GM10266 (cell line): ENCODE data around the gene ADCY2.

ENCODE experiments used
- DNase-seq: peaks from one replicate; pipeline ENCODE4 v3.0.0; 2012; ENCODE audit errors: extremely low spot score
- TF ChIP-seq, protein P1 (sequence below): IDR thresholded peaks from 2 replicates; pipeline ENCODE4 v1.5.1; 2012; ENCODE audit warnings: mild to moderate bottlenecking, low read depth; ENCODE audit not compliant: control insufficient read depth, insufficient read depth; ENCODE audit errors: missing control alignments

The ADCY2 gene

DNA sequence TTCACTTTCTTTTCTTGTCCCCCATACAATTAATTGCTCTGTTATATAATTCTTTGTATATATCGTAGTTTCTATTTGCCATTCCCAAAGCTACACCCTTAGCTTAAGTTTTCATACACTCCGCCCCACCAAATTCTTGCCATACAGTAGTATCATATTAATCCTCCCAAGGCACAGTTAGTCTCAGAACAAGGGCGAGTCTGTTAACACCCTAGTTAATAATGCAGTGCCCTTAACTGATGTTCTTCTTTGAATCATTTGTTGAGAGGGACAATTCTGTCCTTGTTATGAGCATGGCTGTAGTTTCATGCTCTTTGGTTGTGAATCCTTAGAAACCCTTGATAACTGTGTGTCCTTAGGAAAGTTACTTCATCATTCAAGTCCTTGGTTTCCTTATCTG is 248.8 kb downstream of the ADCY2 start:
- TF ChIP-seq, protein P1, sequence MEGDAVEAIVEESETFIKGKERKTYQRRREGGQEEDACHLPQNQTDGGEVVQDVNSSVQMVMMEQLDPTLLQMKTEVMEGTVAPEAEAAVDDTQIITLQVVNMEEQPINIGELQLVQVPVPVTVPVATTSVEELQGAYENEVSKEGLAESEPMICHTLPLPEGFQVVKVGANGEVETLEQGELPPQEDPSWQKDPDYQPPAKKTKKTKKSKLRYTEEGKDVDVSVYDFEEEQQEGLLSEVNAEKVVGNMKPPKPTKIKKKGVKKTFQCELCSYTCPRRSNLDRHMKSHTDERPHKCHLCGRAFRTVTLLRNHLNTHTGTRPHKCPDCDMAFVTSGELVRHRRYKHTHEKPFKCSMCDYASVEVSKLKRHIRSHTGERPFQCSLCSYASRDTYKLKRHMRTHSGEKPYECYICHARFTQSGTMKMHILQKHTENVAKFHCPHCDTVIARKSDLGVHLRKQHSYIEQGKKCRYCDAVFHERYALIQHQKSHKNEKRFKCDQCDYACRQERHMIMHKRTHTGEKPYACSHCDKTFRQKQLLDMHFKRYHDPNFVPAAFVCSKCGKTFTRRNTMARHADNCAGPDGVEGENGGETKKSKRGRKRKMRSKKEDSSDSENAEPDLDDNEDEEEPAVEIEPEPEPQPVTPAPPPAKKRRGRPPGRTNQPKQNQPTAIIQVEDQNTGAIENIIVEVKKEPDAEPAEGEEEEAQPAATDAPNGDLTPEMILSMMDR = no peak

DNA sequence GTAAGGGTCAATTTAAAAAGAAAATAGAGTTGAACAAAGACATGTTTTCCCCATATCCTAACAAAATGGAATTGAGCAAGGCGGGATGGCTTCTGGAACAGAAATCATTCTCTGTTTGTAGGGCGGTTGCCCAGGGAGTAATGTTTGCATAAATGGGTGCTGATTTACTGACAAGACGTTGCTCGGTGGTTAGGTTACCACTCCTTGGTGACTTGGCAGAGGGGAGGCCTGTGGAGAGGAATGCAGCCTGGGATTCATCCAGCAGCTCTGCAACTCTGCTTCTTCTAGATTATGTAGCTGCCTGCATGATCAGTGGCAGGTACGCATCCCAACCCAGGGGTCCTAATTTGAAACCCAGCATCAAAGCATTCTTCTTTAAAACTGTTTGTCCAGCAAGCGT is 254.8 kb downstream of the ADCY2 start:
- TF ChIP-seq, protein P1 = no peak

More for the DNA sequence above, 248.8 kb downstream of the ADCY2 start:
- no peak for DNase-seq

DNA sequence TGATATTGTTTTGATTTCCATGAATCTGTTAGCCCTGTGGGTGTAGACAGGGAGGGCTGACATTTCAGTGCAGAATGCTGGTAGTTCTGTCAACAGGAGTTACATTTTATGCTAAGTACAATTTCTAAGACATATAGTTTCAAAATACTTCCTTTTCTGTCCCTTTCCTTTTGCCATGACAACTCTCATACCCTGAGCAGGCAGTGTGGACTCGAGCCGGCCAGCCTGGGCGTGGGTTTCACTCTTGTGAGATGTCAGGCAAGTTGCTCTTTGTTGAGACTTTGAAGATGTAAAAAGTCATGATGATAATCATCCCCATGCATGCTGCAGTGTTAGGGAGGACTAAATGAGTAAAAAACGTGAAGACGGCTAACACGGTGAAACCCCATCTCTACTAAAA is 257.1 kb downstream of the ADCY2 start:
- TF ChIP-seq, protein P1 = no peak
- no peak for DNase-seq

More for the DNA sequence above, 254.8 kb downstream of the ADCY2 start:
- no peak for DNase-seq

DNA sequence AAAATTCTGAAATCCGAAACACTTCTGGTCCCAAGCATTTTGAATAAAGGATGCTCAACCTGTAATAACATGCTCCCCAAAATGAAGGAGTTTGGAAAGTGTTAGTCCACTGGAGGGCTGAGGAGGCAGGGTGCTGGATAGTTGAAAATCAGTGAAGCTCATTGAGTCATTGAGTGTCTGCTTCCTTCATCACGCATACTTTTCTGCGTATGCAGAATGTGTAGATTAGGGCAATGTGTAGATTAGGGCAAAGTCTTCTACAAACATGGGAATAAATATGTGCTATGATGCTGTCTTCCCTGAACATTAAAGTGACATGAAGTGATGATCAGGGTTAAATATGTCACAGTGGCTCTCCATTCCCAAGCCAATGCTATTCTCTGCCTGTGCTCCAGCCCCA is 261.2 kb downstream of the ADCY2 start:
- TF ChIP-seq, protein P1 = no peak

DNA sequence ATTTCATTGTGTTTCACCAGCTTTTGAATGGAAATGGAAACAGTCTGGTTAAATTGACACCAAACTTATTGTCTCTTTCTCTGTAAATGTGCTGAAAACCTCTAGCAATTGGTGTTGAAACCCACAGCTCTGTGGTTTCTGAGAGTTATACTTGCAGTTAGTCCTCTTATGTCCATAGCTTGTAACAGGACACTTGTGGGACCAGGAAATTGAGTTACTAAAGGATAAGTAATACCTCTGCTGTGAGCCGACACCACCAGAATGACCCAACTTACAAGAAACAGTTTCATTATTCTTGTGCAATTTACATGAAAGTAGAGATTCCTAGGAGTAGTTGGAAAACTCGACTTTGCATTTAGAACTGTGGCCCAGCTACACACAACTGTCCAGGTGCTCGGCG is 263.5 kb downstream of the ADCY2 start:
- TF ChIP-seq, protein P1 = no peak
- DNase-seq = no peak

More for the DNA sequence above, 261.2 kb downstream of the ADCY2 start:
- no peak for DNase-seq

DNA sequence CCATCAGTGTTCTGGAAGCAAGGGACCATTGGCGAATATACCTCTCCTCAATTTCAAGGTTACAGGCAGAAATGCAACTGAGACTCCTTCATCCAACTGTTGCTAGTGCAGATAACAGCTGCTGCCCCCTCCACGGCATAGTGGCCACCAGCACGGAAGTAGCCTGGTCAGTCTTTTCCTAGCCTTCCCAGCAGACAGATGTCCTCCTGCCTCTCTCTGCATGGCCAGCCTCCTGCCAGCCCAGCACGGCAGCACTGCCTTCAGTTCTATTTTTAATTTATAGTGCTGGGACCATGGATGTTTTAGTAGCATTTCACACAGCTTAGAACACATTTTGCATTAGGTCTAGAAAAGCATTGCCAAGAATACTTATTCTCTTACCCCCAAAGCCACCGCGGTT is 266.4 kb downstream of the ADCY2 start:
- DNase-seq = no peak
- TF ChIP-seq, protein P1 = no peak

DNA sequence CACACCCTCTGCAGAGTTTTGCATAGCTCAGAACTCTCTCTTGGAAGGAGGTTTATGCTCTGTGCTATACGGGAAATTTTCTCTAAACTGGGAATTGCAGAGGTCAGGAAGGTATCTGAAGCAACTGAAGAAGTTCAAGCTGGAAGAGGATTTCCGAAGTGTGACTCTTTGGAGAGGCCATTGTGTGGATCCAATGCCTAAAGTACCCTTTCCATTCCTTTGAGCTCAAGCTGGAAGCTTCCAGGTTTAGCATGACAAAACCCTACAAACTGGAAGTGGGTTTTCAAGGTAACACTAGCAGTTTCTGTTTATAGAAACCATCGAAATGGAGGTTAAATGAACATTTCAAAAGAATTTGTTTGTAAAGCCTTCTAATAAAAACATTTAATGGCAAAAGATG is 267.9 kb downstream of the ADCY2 start:
- TF ChIP-seq, protein P1 = no peak
- no peak for DNase-seq

DNA sequence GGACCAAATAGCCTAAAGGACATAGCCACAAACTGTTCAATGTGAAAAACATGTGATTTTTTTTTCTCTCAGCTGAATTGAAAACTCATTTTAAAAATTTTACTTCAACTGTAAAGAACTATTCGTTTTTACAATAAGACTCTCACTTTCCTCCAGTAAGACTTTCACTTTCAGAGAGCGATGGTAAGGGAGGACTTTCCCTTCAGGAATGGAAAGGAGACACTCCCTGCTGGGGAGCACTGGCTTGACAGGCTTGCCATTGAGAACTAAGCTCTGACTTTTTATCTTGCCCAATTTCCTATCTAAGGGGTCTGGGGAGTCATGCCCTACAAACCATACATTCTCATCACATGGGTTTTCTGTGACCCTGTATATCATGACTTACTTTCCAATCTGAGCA is 268.3 kb downstream of the ADCY2 start:
- DNase-seq = no peak
- TF ChIP-seq, protein P1 = no peak
